ENCODE results near the gene DYNLRB2. TPM values are rescaled to one million over a fixed set of nuclear protein-coding genes. Genes with fewer than 3 reads are reported as not detected.
A peak's percentile ranks its signal among the peaks of the same experiment; 100 is the strongest.

The DYNLRB2 gene
- total RNA-seq, 2 donors from 2014 or later = not detected

- peaks cover 12 to 19% of the 10 kb centered on the region in 2 donors for H3K36me3 Mint-ChIP-seq
- DNase-seq (ENCODE audit: low spot score in 2 of 2) = no peak
- peaks cover 0 to 10% of the 10 kb centered on the region in 2 donors for H3K9me3 Mint-ChIP-seq
- peak in 1 of 2 donors; percentile 74 for ATAC-seq
- peak overlapping the region in 1 of 2 donors; percentile 58 for H3K27ac Mint-ChIP-seq
Observed at GRCh38 chr16:80536238-80536637, 4.6 kb upstream of the DYNLRB2 start.

GRCh38 chr16:80541306-80541694 lies 507 bp downstream of the DYNLRB2 start:
- no peak for ATAC-seq
- Mint-ChIP-seq H3K27ac (peak overlapping the region; percentile 94 to 99), H3K36me3 (peaks cover 12 to 19% of the 10 kb centered on the region in 2 donors), H3K9me3 (peaks cover 0 to 10% of the 10 kb centered on the region in 2 donors)
- DNase-seq (ENCODE audit: low spot score in 2 of 2) = no peak

GRCh38 chr16:80543162-80543561 lies 2.4 kb downstream of the DYNLRB2 start:
- no peak for DNase-seq (ENCODE audit: low spot score in 2 of 2)
- no peak overlapping the region for H3K27ac Mint-ChIP-seq
- peaks cover 12 to 19% of the 10 kb centered on the region in 2 donors for H3K36me3 Mint-ChIP-seq
- H3K9me3 Mint-ChIP-seq = peaks cover 0 to 10% of the 10 kb centered on the region in 2 donors
- ATAC-seq = no peak

GRCh38 chr16:80544326-80544725 lies 3.5 kb downstream of the DYNLRB2 start:
- DNase-seq (ENCODE audit: low spot score in 2 of 2) (no peak), ATAC-seq (no peak)
- H3K27ac Mint-ChIP-seq = no peak overlapping the region
- H3K9me3 Mint-ChIP-seq = peaks cover 0 to 10% of the 10 kb centered on the region in 2 donors
- H3K36me3 Mint-ChIP-seq = peaks cover 12 to 14% of the 10 kb centered on the region in 2 donors

- H3K27ac Mint-ChIP-seq = no peak overlapping the region
- ATAC-seq (no peak), DNase-seq (ENCODE audit: low spot score in 2 of 2) (no peak)
- H3K9me3 Mint-ChIP-seq = no peaks in the 10 kb centered on the region
- H3K36me3 Mint-ChIP-seq = no peaks in the 10 kb centered on the region
Observed at GRCh38 chr16:80546249-80546648, 5.5 kb downstream of the DYNLRB2 start.

DNA sequence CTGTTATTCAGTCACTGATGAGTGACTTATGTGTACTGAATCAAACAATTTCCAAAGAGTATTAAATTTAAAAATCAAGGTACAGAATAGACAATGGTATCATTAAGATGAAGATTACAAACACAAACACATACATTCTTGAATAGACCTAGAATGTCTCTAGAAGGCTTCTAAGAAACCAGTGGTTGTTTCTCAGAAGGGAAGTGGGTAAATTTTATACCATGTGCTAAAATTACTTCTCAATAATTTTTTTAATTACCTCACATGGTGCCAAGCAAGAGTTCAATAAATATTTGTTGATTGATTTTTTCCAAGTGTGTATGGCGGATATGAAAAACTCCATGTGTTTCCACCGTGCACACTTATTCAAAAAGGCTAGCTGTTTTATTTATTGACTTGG lies 6.4 kb downstream of the DYNLRB2 start:
- Mint-ChIP-seq H3K36me3 (no peaks in the 10 kb centered on the region), H3K27ac (no peak overlapping the region), H3K9me3 (no peaks in the 10 kb centered on the region)
- ATAC-seq = no peak
- no peak for DNase-seq (ENCODE audit: low spot score in 2 of 2)

DNA sequence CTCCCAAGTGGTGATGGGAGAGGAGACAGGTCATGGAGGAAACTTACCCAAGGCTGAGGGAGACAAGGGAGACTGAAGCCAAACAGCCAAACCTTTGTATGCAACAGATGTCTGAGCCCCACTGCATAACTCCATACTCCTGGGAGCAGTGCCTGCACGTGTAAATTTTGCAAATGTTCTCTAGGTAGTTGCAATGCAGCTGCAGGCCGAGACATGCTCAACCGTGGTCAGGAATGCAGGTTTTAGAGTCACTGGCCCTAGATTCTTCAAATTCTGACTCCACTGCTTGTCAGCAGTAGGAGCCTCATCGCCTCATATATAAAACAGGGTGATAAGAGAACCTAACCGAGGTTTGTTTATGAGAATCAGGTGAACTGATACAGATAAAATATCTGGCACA lies 11.5 kb downstream of the DYNLRB2 start:
- DNase-seq (ENCODE audit: low spot score in 2 of 2) (no peak), ATAC-seq (no peak)
- no peak overlapping the region for H3K27ac Mint-ChIP-seq
- H3K36me3 Mint-ChIP-seq = no peaks in the 10 kb centered on the region
- no peaks in the 10 kb centered on the region for H3K9me3 Mint-ChIP-seq

DNA sequence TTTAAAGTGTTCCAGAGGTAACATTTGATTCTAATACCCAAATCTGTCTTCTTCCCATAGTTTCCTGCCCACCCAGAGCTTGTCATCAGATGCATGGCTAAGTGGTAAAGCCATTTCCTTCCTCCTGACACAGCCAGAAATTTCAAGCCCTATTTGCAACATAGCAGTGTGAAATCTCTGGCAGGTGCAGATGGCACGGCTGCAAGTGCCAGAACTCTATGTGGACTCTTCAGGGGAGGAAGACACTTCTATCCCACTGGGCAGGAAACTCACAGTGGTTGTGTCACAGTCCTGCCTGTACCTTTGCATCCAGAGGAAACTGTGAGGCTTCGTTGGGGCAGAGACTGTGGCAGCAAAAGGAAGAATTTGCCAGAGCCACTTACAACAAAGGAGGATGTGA lies 13.2 kb downstream of the DYNLRB2 start:
- no peaks in the 10 kb centered on the region for H3K36me3 Mint-ChIP-seq
- no peak for ATAC-seq
- DNase-seq (ENCODE audit: low spot score in 2 of 2) = no peak
- no peaks in the 10 kb centered on the region for H3K9me3 Mint-ChIP-seq
- H3K27ac Mint-ChIP-seq = no peak overlapping the region

DNA sequence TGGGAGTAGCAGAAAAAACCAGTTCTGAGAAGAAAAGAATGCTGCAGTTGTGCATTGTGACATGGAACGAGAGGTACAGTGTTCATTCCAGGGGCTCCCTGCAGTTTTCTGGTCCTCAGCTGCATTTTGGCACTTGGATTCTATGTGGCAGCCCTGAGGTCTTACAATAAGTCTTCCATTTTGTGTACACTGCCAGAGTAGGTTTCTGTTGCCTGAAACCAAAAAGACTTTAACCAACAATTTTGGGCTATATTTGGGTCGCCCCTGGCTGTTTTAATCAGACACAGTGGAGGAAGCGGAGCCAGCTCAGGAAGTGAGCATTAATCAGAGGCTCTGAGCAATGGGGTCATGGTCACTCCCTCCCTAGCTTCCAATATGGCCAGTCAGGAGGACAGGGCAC lies 15.7 kb downstream of the DYNLRB2 start:
- ATAC-seq (no peak), DNase-seq (ENCODE audit: low spot score in 2 of 2) (no peak)
- Mint-ChIP-seq H3K9me3 (no peaks in the 10 kb centered on the region), H3K27ac (no peak overlapping the region), H3K36me3 (no peaks in the 10 kb centered on the region)

GRCh38 chr16:80557037-80557436 lies 16.2 kb downstream of the DYNLRB2 start:
- no peak for DNase-seq (ENCODE audit: low spot score in 2 of 2)
- ATAC-seq = no peak
- H3K9me3 Mint-ChIP-seq = no peaks in the 10 kb centered on the region
- no peak overlapping the region for H3K27ac Mint-ChIP-seq
- no peaks in the 10 kb centered on the region for H3K36me3 Mint-ChIP-seq

DNA sequence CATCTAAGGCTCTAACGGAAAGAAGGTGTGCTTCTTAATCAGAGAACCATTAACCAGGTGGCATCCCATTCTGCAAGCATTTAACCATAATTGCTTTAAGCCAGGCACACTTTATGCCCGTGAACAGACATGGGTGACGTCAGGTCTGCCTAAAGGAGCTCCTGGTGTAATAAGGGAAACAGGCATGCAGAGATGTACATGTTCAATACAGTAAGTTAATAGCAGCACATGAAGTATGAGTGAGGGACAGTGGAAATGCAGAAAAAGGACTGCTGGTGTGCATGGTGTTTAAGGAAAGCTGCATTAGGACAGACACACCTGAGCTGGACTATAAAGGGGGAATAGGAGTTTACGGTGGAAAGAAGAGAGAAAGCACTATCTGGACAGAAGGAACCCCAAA lies 18.6 kb downstream of the DYNLRB2 start:
- ATAC-seq (no peak), DNase-seq (ENCODE audit: low spot score in 2 of 2) (no peak)
- H3K9me3 Mint-ChIP-seq = no peaks in the 10 kb centered on the region
- H3K27ac Mint-ChIP-seq = no peak overlapping the region
- H3K36me3 Mint-ChIP-seq = no peaks in the 10 kb centered on the region

GRCh38 chr16:80563066-80563465 lies 22.3 kb downstream of the DYNLRB2 start:
- DNase-seq (ENCODE audit: low spot score in 2 of 2) (no peak), ATAC-seq (no peak)
- Mint-ChIP-seq H3K36me3 (peaks cover 0 to 23% of the 10 kb centered on the region in 2 donors), H3K27ac (no peak overlapping the region), H3K9me3 (peaks cover 3 to 13% of the 10 kb centered on the region in 2 donors)

GRCh38 chr16:80564394-80564793 lies 23.6 kb downstream of the DYNLRB2 start:
- H3K27ac Mint-ChIP-seq = peak overlapping the region in 1 of 2 donors; percentile 25
- peaks cover 0 to 23% of the 10 kb centered on the region in 2 donors for H3K36me3 Mint-ChIP-seq
- no peak for ATAC-seq
- H3K9me3 Mint-ChIP-seq = peaks cover 3 to 13% of the 10 kb centered on the region in 2 donors
- DNase-seq (ENCODE audit: low spot score in 2 of 2) = no peak

DNA sequence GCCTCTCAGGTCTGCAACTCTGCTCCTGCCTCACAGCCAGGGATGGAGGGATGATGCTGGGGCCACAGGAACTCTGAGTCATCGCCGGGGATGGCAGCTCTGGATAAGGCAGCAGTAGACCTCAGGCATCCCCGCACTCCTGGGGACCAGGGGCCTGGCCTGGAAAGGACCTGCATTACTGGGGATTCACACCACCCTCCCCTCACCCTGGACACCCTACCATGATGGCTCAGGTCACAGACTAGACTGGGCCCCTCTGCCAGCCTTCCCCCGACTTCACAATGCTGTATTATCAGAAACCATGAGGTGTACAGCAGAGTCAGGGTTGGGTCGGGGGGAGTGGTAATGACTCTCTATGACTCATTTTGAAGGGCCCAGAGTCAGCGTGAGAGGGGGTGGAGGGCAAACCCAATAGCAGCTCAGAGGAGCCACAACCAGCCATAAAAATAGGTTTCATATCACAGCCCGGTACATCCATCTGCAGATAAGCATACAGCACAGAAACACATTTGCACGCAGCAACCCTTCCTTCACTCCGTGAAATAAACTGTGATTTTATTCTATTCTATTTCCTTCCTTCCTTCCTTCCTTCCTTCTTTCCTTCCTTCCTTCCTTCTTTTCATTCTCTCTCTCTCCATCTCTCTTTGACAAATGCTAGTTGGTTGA lies 28.8 kb downstream of the DYNLRB2 start:
- DNase-seq (ENCODE audit: low spot score in 2 of 2) = peak; percentile 74 to 78
- peak; percentile 98 to 99 for ATAC-seq
- Mint-ChIP-seq H3K9me3 (peaks cover 13 to 27% of the 10 kb centered on the region in 2 donors), H3K36me3 (peaks cover 0 to 45% of the 10 kb centered on the region in 2 donors), H3K27ac (peak overlapping the region; percentile 67 to 81)

DNA sequence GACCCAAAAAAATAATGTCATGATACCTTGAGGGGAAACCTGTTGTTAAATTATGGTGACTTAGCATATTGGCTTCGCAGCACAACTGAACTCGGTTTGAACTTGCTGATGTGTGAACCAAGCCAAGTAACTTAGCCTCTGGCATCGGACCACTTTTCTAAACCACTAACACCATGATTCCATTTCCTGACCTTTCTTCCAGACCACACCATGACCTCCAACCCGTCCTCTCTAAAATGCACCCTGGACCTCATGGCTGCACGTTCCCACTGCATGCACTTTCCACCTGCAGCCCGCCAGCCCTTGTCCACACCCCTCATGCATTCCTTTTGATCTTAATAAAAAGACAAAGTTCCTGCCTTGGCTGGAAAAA lies 29.3 kb downstream of the DYNLRB2 start:
- peaks cover 0 to 41% of the 10 kb centered on the region in 2 donors for H3K36me3 Mint-ChIP-seq
- peak overlapping the region; percentile 67 to 81 for H3K27ac Mint-ChIP-seq
- peaks cover 13 to 27% of the 10 kb centered on the region in 2 donors for H3K9me3 Mint-ChIP-seq
- DNase-seq (ENCODE audit: low spot score in 2 of 2) (no peak), ATAC-seq (peak; percentile 21 to 32)

- Mint-ChIP-seq H3K27ac (no peak overlapping the region), H3K9me3 (peaks cover 10 to 14% of the 10 kb centered on the region in 2 donors), H3K36me3 (peaks cover 0 to 22% of the 10 kb centered on the region in 2 donors)
- ATAC-seq (no peak), DNase-seq (ENCODE audit: low spot score in 2 of 2) (no peak)
Observed at GRCh38 chr16:80573700-80574120, 32.9 kb downstream of the DYNLRB2 start.

- H3K9me3 Mint-ChIP-seq = peaks cover 8 to 17% of the 10 kb centered on the region in 2 donors
- H3K36me3 Mint-ChIP-seq = peaks cover 6 to 31% of the 10 kb centered on the region in 2 donors
- H3K27ac Mint-ChIP-seq = no peak overlapping the region
- ATAC-seq (no peak), DNase-seq (ENCODE audit: low spot score in 2 of 2) (no peak)
Observed at GRCh38 chr16:80576343-80576912, 35.6 kb downstream of the DYNLRB2 start.

Measured in activated naive CD4-positive, alpha-beta T cell treated with anti-CD3 and anti-CD28 coated beads, Interleukin-2, amount 50 U/mL, for 72 hours (primary cell).